Activated naive CD4-positive, alpha-beta T cell treated with anti-CD3 and anti-CD28 coated beads, Interleukin-2, amount 10 ng/mL, durations not matched to agents 7 days and 5 days (primary cell): Measurements from ENCODE around the gene KDF1.
A peak's percentile ranks its signal among the peaks of the same experiment; 100 is the strongest.
"Not testable (repeated sequence)": the region's sequence is repeated elsewhere in the genome, so short reads cannot be mapped to it uniquely, and the experiment has no call there.

Source experiments
- CTCF ChIA-PET: fragments of 350-600 bp; sonication (Branson Sonifier 250); formaldehyde crosslinking; loops from one replicate; lab custom pipeline; 2021; ENCODE audit warnings: antibody characterized with exemption; lab: Charles Lee
- DNase-seq: peaks from one replicate; pipeline ENCODE4 v3.0.0-alpha.2; 2020
- H3K27ac Mint-ChIP-seq: one replicate; pipeline ENCODE4 v1.8.0; 2021; ENCODE audit warnings: mild to moderate bottlenecking, moderate library complexity, mixed read lengths
- H3K27me3 Mint-ChIP-seq: one replicate; pipeline ENCODE4 v1.8.0; 2021; ENCODE audit warnings: mild to moderate bottlenecking, mixed read lengths
- H3K36me3 Mint-ChIP-seq: one replicate; pipeline ENCODE4 v1.8.0; 2021; ENCODE audit warnings: mixed read lengths
- H3K4me1 Mint-ChIP-seq: one replicate; pipeline ENCODE4 v1.8.0; 2021; ENCODE audit warnings: mixed read lengths
- H3K4me3 Mint-ChIP-seq: one replicate; pipeline ENCODE4 v1.8.0; 2021; ENCODE audit warnings: mild to moderate bottlenecking, moderate library complexity, mixed read lengths
- H3K9me3 Mint-ChIP-seq: one replicate; pipeline ENCODE4 v1.8.0; 2021; ENCODE audit warnings: mixed read lengths

The KDF1 gene

GRCh38 chr1:26999440-26999987 is 39.2 kb upstream of the KDF1 start:
- H3K4me3 Mint-ChIP-seq = no peak overlapping the region
- CTCF ChIA-PET = no interaction called here
- H3K27ac Mint-ChIP-seq = no peak overlapping the region
- no peaks in the 10 kb centered on the region for H3K36me3 Mint-ChIP-seq
- no peak for DNase-seq
- H3K4me1 Mint-ChIP-seq = peaks cover 7% of the 10 kb centered on the region
- H3K27me3 Mint-ChIP-seq = peaks cover 95% of the 10 kb centered on the region
- H3K9me3 Mint-ChIP-seq = no peaks in the 10 kb centered on the region

- Mint-ChIP-seq H3K9me3 (no peaks in the 10 kb centered on the region), H3K36me3 (no peaks in the 10 kb centered on the region), H3K27me3 (peaks cover 94% of the 10 kb centered on the region), H3K4me1 (peaks cover 8% of the 10 kb centered on the region), H3K27ac (no peak overlapping the region), H3K4me3 (no peak overlapping the region)
- DNase-seq = no peak
- CTCF ChIA-PET = interaction anchor here (0.5 to 4.0 kb wide), 14 partner anchors 10 to 384 kb away, joined by 3 to 35 read pairs (median 5); partner anchors contain the start of gene CD164L2
Observed at GRCh38 chr1:26998429-26999300, 38.4 kb upstream of the KDF1 start.

- no peaks in the 10 kb centered on the region for H3K36me3 Mint-ChIP-seq
- no peak for DNase-seq
- no peaks in the 10 kb centered on the region for H3K9me3 Mint-ChIP-seq
- peaks cover 18% of the 10 kb centered on the region for H3K4me1 Mint-ChIP-seq
- CTCF ChIA-PET = interaction anchor here (0.7 to 4.0 kb wide), 16 partner anchors 12 to 176 kb away, joined by 3 to 35 read pairs (median 5); partner anchors contain the start of gene TENT5B
- H3K27me3 Mint-ChIP-seq = peaks cover 98% of the 10 kb centered on the region
- no peak overlapping the region for H3K27ac Mint-ChIP-seq
- H3K4me3 Mint-ChIP-seq = no peak overlapping the region
Observed at GRCh38 chr1:26996665-26997064, 36.4 kb upstream of the KDF1 start.

- CTCF ChIA-PET = interaction anchor here (1.2 to 4.0 kb wide), 8 partner anchors 13 to 119 kb away, joined by 3 to 35 read pairs (median 10); partner anchors contain the start of gene TENT5B
- Mint-ChIP-seq H3K4me1 (peaks cover 22% of the 10 kb centered on the region), H3K36me3 (no peaks in the 10 kb centered on the region), H3K9me3 (no peaks in the 10 kb centered on the region), H3K27ac (no peak overlapping the region), H3K27me3 (peaks cover 98% of the 10 kb centered on the region), H3K4me3 (no peak overlapping the region)
- no peak for DNase-seq
Observed at GRCh38 chr1:26996024-26996423, 35.8 kb upstream of the KDF1 start.

GRCh38 chr1:26994787-26995517 is 34.7 kb upstream of the KDF1 start:
- peaks cover 22% of the 10 kb centered on the region for H3K4me1 Mint-ChIP-seq
- peak overlapping the region; percentile 70 for H3K4me3 Mint-ChIP-seq
- CTCF ChIA-PET = interaction anchor here (0.7 to 4.0 kb wide), 7 partner anchors 9 to 108 kb away, joined by 3 to 21 read pairs (median 5); no protein-coding TSS in a partner anchor
- DNase-seq = no peak
- H3K9me3 Mint-ChIP-seq = no peaks in the 10 kb centered on the region
- H3K36me3 Mint-ChIP-seq = no peaks in the 10 kb centered on the region
- H3K27me3 Mint-ChIP-seq = peaks cover 98% of the 10 kb centered on the region
- no peak overlapping the region for H3K27ac Mint-ChIP-seq

GRCh38 chr1:26994020-26994786 is 33.9 kb upstream of the KDF1 start:
- no peaks in the 10 kb centered on the region for H3K9me3 Mint-ChIP-seq
- H3K27ac Mint-ChIP-seq = no peak overlapping the region
- DNase-seq = peak; percentile 45
- no peaks in the 10 kb centered on the region for H3K36me3 Mint-ChIP-seq
- CTCF ChIA-PET = interaction anchor here (1.1 to 3.5 kb wide), 5 partner anchors 15 to 109 kb away, joined by 3 to 21 read pairs (median 9); no protein-coding TSS in a partner anchor
- H3K27me3 Mint-ChIP-seq = peaks cover 98% of the 10 kb centered on the region
- H3K4me3 Mint-ChIP-seq = peak overlapping the region; percentile 70
- H3K4me1 Mint-ChIP-seq = peaks cover 22% of the 10 kb centered on the region

- peaks cover 22% of the 10 kb centered on the region for H3K4me1 Mint-ChIP-seq
- no peaks in the 10 kb centered on the region for H3K9me3 Mint-ChIP-seq
- H3K36me3 Mint-ChIP-seq = no peaks in the 10 kb centered on the region
- H3K27ac Mint-ChIP-seq = peak within 1 kb of the TSS; percentile 19
- H3K27me3 Mint-ChIP-seq = peaks cover 97% of the 10 kb centered on the region
- CTCF ChIA-PET = interaction anchor here (0.5 to 3.2 kb wide), 4 partner anchors 26 to 104 kb away, joined by 3 to 14 read pairs (median 6); no protein-coding TSS in a partner anchor
- peak; percentile 81 for DNase-seq
- H3K4me3 Mint-ChIP-seq = peak within 1 kb of the TSS; percentile 70
Observed at GRCh38 chr1:26993237-26994019, 33.2 kb upstream of the KDF1 start, which contains the start of gene TRNP1. TSS of gene TRNP1 (plus strand) at chr1:26993692. CDS start at chr1:26993787, 95 bp downstream.

- no peak for DNase-seq
- no peaks in the 10 kb centered on the region for H3K9me3 Mint-ChIP-seq
- no peak overlapping the region for H3K27ac Mint-ChIP-seq
- H3K4me3 Mint-ChIP-seq = no peak overlapping the region
- no peaks in the 10 kb centered on the region for H3K36me3 Mint-ChIP-seq
- peaks cover 16% of the 10 kb centered on the region for H3K4me1 Mint-ChIP-seq
- CTCF ChIA-PET = interaction anchor here (3.2 kb wide), 1 partner anchor 24 kb away, joined by 14 read pairs; no protein-coding TSS in a partner anchor
- H3K27me3 Mint-ChIP-seq = peaks cover 97% of the 10 kb centered on the region
Observed at GRCh38 chr1:26991310-26992116, 31.2 kb upstream of the KDF1 start.

- Mint-ChIP-seq H3K27me3 (peaks cover 83% of the 10 kb centered on the region), H3K4me1 (peaks cover 16% of the 10 kb centered on the region)
- H3K36me3 Mint-ChIP-seq, H3K4me3 Mint-ChIP-seq, DNase-seq, CTCF ChIA-PET, H3K27ac Mint-ChIP-seq, H3K9me3 Mint-ChIP-seq: not testable (repeated sequence)
Observed at GRCh38 chr1:26989403-26990109, 29.3 kb upstream of the KDF1 start.

- peaks cover 74% of the 10 kb centered on the region for H3K27me3 Mint-ChIP-seq
Observed at GRCh38 chr1:26986658-26987057, 26.4 kb upstream of the KDF1 start.

GRCh38 chr1:26984291-26984690 is 24.0 kb upstream of the KDF1 start:
- Mint-ChIP-seq H3K36me3 (no peaks in the 10 kb centered on the region), H3K27me3 (peaks cover 71% of the 10 kb centered on the region), H3K4me3 (no peak overlapping the region), H3K4me1 (no peaks in the 10 kb centered on the region), H3K27ac (no peak overlapping the region), H3K9me3 (no peaks in the 10 kb centered on the region)
- CTCF ChIA-PET = no interaction called here
- DNase-seq = no peak

More at GRCh38 chr1:26986658-26987057, 26.4 kb upstream of the KDF1 start:
- Mint-ChIP-seq H3K4me3 (no peak overlapping the region), H3K9me3 (no peaks in the 10 kb centered on the region), H3K36me3 (no peaks in the 10 kb centered on the region), H3K4me1 (peaks cover 4% of the 10 kb centered on the region), H3K27ac (no peak overlapping the region)
- CTCF ChIA-PET = interaction anchor here (1.0 kb wide), 1 partner anchor 20 kb away, joined by 4 read pairs; no protein-coding TSS in a partner anchor
- DNase-seq = no peak
